OCI-LY7 (cell line): ENCODE measurements around the gene PSTK.

Experiments used
- EZH2phosphoT487 ChIP-seq: fragments of 200-600 bp; sonication (generic); IDR thresholded peaks from 2 replicates; pipeline ENCODE4 v1.6.1; 2018; ENCODE audit warnings: low read depth, borderline replicate concordance, mild to moderate bottlenecking, mixed run types, antibody characterized with exemption, low read length, moderate library complexity, mixed read lengths
- TF ChIP-seq, protein P1 (sequence below): fragments of 200-600 bp; sonication (generic); conservative IDR thresholded peaks from 2 replicates; pipeline ENCODE4 v1.5.1; 2014; ENCODE audit warnings: mild to moderate bottlenecking, antibody characterized with exemption, low read length, moderate library complexity, mixed read lengths

- TF ChIP-seq, protein P1, sequence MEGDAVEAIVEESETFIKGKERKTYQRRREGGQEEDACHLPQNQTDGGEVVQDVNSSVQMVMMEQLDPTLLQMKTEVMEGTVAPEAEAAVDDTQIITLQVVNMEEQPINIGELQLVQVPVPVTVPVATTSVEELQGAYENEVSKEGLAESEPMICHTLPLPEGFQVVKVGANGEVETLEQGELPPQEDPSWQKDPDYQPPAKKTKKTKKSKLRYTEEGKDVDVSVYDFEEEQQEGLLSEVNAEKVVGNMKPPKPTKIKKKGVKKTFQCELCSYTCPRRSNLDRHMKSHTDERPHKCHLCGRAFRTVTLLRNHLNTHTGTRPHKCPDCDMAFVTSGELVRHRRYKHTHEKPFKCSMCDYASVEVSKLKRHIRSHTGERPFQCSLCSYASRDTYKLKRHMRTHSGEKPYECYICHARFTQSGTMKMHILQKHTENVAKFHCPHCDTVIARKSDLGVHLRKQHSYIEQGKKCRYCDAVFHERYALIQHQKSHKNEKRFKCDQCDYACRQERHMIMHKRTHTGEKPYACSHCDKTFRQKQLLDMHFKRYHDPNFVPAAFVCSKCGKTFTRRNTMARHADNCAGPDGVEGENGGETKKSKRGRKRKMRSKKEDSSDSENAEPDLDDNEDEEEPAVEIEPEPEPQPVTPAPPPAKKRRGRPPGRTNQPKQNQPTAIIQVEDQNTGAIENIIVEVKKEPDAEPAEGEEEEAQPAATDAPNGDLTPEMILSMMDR: no peak
- no peak for TF ChIP-seq EZH2phosphoT487
Observed at GRCh38 chr10:122955892-122956291, 24.3 kb upstream of the PSTK start.
